HG02642 (cell line): Measurements from ENCODE around the gene OBSCN.

ENCODE experiments used
- ATAC-seq: cut with Tn5 transposase; IDR thresholded peaks from one replicate; pipeline ENCODE4 v1.9.1; 2021; ENCODE audit warnings: mild to moderate bottlenecking; ENCODE audit not compliant: unreplicated experiment, poor library complexity

The OBSCN gene

DNA sequence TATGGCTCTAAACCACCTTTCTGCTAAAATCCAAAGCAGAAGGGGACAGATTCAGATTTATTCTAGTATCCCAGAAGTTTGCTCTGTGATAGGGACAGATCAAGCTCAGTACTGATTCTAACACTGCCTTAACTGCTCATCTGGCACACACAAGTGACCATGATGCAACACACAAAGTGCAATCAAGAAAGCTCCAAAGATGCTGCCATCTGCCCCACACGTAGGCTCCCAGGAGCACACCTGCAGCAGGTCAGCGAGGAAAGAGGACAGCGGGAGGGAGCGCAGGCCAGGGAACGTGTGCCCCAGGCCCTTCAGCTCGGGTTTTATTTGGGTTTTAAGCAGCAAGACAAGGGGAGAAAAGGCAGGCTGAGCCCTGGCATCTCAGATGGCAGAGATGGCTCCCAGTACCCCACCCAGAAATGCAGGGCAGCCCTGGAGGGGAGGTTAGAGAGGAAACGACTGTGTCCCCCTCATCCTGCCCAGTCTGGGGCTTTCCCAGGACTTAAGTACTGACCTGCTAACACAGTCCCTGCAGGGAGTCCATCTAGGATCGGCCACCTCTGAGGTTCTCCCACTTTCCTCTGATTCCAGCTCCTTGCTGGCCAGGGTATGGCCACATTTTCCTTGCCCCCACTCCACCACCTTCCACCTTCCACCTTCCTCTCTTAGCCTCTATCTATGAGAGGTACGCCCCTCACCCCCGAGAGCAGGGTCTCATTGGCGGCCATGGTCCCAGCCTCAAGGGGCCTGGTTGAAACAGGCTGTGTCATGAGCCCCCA is 197.5 kb downstream of the OBSCN start:
- no peak for ATAC-seq

DNA sequence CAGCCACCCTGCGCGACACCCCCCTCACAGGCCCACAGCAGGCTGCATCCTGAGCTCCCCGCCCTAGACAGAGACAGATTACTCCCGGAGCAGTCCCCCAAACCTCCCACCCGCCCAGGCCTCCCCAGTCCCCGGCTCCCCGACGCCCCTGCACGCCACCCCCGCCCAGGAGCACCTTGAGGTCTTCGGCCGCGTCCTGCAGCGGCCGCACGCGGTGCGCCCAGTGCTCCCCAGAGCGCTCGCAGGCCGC is 198.1 kb downstream of the OBSCN start:
- peak; percentile 1 for ATAC-seq

DNA sequence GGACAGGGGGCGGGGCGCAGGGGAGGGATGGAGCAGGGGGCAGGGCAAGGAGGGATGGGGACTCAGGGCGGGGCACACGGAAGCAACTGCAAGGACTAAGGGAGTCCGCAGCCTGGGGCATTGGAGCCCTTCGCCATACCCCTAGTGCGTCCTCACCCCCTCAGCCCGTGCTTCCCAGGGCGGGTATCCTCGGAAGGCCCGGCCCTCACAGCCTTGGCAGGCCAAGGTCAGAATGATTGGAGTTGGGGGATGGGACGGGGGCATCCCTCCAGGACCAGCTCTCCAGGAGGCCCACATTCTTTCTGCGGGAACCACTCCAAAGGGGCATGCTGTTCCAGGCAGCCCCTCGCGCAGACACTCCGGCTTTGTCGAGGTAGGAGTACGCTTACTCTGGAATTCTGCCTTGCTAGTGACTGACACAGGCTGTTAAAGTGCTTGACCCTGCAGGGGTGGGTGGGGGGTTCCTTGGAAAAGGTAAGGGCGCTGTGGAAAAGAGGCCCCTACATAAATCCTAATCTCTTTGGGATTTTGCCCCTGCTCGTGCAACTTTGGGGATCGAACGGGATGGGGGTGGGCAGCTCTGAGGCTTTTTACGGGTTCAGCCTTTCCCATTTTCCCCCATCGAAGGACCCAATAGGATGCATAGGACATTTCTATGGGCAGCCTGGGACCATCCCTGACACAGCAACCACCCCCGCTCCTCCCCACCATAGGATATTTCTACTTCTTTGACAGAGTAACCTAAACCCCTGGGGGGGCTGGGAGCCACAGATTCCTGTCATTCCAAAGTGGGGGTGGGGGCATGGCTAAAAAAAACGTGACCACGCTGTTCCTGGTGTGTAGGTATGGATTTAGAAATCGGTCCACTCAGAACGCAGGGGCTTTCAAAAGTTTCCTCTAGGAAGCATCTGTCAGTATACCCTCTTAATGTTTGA is 199.5 kb downstream of the OBSCN start:
- ATAC-seq: no peak

DNA sequence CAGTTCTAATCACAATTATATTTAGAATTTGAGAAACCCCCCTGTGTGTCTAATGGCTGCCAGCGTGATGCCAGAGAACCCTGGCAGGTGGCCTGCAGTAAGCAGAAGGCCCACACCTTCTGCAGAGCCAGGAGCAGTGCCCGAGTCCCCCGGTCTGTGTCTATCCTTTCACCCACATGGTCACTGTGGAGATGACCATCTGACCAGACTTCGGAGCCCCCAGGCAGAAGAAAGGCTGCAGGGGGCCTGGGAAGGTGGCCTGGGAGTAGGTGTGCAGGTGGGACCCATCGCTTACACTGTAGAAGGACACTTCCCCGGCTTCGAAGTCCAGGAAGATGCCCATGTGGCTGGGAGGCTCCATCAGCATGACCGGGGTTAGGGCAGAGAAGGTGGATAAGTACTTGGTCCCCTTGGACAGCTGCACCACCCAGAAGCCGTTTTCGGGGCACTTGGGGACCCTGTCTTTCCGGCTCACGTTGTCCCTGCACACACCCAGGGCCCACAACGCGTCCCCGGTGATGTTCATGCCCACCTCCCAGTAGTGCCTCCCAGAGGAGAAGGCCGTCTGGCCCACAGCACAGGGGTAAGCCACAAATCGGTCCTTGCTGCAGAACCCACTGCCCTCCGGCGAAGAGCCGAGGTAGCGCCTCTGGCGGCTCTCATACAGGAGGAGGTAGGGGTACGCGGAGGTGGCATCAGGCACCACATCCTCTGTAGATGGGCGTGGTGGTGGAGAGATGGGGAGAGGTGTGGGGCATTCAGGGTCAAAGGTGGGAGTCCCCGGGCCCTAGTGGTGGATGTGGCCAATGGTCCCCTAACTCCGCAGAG is 200.4 kb downstream of the OBSCN start:
- ATAC-seq: no peak

- no peak for ATAC-seq
Measured at GRCh38 chr1:228408869-228409805, 201.3 kb downstream of the OBSCN start.

GRCh38 chr1:228410015-228410414 is 202.2 kb downstream of the OBSCN start:
- ATAC-seq: no peak

DNA sequence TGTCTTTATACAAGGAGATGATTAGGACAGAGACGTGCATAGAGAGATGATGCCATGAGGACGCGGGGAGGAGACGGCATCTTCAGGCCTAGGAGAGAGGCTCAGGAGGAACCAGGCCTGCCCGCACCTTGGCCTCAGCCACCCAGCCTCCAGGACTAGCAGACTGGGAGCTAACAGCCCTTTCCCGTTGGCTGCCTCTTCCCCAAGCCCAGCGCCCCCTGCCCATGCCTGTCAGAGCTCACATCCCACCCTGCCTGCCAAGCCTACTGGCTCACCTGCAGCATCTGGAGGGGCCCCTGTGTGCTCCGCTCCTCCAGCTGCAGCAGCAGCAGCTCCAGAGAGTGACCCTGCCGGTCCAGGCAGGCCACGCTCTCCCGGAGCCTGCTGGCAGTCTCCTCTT is 202.8 kb downstream of the OBSCN start:
- ATAC-seq: no peak

- ATAC-seq: no peak
Measured at GRCh38 chr1:228411121-228411520, 203.3 kb downstream of the OBSCN start.

GRCh38 chr1:228411548-228412430 is 203.9 kb downstream of the OBSCN start:
- ATAC-seq: no peak

DNA sequence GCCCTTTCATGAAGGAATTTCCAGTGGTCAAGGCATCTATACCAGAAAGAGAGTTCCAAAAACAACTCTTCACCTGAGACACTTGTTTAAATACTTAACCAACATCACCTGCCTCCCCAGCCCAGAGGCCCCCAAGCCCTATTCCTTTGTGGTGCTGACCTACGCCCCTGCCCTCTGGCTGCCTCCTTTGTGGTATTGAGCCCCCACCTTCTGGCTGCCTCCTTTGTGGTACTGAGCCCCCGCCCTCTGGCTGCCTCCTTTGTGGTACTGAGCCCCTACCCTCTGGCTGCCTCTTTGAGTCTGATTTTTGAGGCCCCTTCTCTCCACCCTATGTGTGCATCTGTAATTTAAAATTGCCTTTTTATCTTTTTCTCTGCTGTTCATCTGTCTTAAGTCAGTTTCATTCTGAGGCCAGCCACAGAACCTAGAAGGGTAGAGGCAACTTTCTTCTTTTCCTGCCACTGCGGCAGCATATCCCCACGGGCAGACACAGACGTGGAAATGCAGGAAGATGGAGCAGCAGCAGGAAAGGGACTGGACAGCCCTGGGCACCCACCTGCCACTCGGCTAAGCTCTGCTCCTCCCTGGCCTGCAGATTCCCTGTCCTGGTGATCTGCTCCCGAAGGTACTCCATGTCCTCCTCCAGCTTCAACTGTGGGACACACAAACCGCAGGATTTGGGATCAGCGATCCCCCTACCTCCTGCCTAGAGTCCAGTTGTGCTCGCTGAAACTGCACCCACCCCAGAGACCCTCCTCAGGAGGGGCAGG is 205.6 kb downstream of the OBSCN start:
- ATAC-seq: no peak

- ATAC-seq: no peak
Measured at GRCh38 chr1:228414511-228415211, 206.8 kb downstream of the OBSCN start.

- ATAC-seq: no peak
Measured at GRCh38 chr1:228415221-228415620, 207.4 kb downstream of the OBSCN start.

DNA sequence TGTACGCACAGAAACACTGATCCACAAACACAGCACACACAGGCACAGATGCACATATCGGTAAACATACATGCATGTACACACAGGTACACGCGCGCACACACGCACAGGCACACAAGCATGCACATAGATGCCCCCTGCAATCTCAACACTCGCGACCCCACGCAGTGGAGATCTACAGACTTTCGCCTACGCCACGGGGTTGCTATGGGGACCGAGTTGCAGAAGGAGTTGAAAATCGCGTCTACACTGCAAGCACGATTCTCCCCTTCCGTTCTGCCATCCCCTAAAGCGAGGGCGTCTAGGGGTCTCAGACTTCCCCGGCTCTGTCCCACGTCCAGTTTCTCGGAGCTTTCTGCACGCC is 208.0 kb downstream of the OBSCN start:
- no peak for ATAC-seq

DNA sequence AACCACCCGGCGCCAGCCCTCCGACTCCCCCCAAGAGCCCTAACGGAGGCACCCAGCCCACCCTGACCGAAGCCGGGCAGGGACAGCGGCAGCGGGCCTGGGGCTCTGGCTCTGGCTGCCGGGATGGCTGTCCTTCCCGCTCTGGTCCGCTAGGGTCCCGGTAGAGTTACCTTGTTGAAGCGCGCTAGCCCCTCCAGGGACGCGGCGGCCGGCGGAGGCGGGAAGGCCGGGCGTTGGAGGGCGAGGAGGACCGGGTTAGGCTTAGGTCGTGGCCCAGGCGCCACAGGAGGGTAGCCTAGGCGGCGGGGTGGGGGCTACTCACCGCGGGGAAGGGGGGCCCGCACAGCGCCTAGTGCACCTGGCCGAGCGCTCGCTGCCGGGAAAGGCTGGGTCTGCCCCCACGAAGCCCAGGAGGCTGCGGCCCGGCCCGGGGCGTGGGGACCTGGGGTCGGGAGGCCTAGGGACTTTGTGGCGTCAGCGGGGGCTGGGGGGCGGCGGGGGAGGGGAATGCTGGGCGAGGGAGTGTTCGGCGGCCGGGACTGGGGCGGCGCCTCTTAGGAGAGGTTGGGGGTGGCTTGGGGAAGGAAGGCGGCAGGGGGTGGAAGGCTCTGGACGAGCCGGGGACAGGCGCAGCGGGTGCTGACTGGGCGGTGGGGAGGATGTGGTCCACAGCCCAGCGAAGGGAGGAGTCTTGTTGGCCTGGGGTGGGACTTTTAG is 208.5 kb downstream of the OBSCN start, which contains the start of gene TRIM17:
Gene TRIM17 (minus strand): TSS at position 645 of the 717 bp plus-strand sequence. CDS start 1,789 bp downstream, outside the sequence.
- ATAC-seq: no peak

- no peak for ATAC-seq
Measured at GRCh38 chr1:228417061-228417460, 209.2 kb downstream of the OBSCN start.

- ATAC-seq: no peak
Measured at GRCh38 chr1:228417483-228418203, 209.8 kb downstream of the OBSCN start.
